CD8-positive, alpha-beta memory T cell (primary cell): ENCODE results near the gene MICAL3. TPM values are rescaled to one million over a fixed set of nuclear protein-coding genes. Genes with fewer than 3 reads are reported as not detected.

Experiments used
- CTCF ChIA-PET: fragments of 350-600 bp; sonication (Branson Sonifier 250); formaldehyde crosslinking; loops from one replicate; lab custom pipeline; 2021; ENCODE audit warnings: antibody characterized with exemption; lab: Charles Lee
- POLR2A ChIA-PET: fragments of 350-600 bp; sonication (Branson Sonifier 250); formaldehyde crosslinking; loops from one replicate; lab custom pipeline; 2021; ENCODE audit warnings: antibody characterized with exemption; lab: Charles Lee
- DNase-seq, 5 donors: peaks; one replicate each; pipeline versions ENCODE4 v3.0.0 to v3.0.0-alpha.2; 2020 to 2022; ENCODE audit warnings: mixed read lengths in 1 of 5
- H3K27ac ChIP-seq: one replicate; pipeline ENCODE4 v1.7.0; 2013; ENCODE audit warnings: low read depth, mild to moderate bottlenecking, low read length, moderate library complexity
- H3K27me3 ChIP-seq: 2 replicates; pipeline ENCODE4 v1.7.0; 2013; ENCODE audit warnings: low read length, mild to moderate bottlenecking; ENCODE audit not compliant: insufficient read depth, poor library complexity, severe bottlenecking
- H3K36me3 ChIP-seq: 2 replicates; pipeline ENCODE4 v1.7.0; 2013; ENCODE audit warnings: mild to moderate bottlenecking, low read length, moderate library complexity; ENCODE audit not compliant: insufficient read depth
- H3K4me1 ChIP-seq: 2 replicates; pipeline ENCODE4 v1.7.0; 2013; ENCODE audit warnings: mild to moderate bottlenecking, low read length, moderate library complexity; ENCODE audit not compliant: insufficient read depth
- H3K4me3 ChIP-seq: 2 replicates; pipeline ENCODE4 v1.7.0; 2013; ENCODE audit warnings: mild to moderate bottlenecking, low read length
- H3K9me3 ChIP-seq: 2 replicates; pipeline ENCODE4 v1.7.0; 2013; ENCODE audit warnings: mild to moderate bottlenecking, low read length
- H3K27ac Mint-ChIP-seq, 8 donors: one replicate each; pipeline ENCODE4 v1.8.0; 2020 to 2021; ENCODE audit warnings: mixed read lengths in 8 of 8, mild to moderate bottlenecking in 6 of 8, inconsistent platforms in 3 of 8, moderate library complexity in 3 of 8
- H3K27me3 Mint-ChIP-seq, 2 donors: one replicate each; pipeline ENCODE4 v1.8.0; 2020 to 2021; ENCODE audit warnings: mixed read lengths in 2 of 2, mild to moderate bottlenecking in 1 of 2, moderate library complexity in 1 of 2
- H3K36me3 Mint-ChIP-seq, 3 donors: one replicate each; pipeline ENCODE4 v1.8.0; 2020 to 2021; ENCODE audit warnings: mixed read lengths in 3 of 3, inconsistent platforms in 1 of 3, mild to moderate bottlenecking in 1 of 3
- H3K4me1 Mint-ChIP-seq, 3 donors: one replicate each; pipeline ENCODE4 v1.8.0; 2020 to 2021; ENCODE audit warnings: mixed read lengths in 3 of 3, inconsistent platforms in 1 of 3, mild to moderate bottlenecking in 1 of 3
- H3K4me3 Mint-ChIP-seq, 7 donors: one replicate each; pipeline ENCODE4 v1.8.0; 2020 to 2021; ENCODE audit warnings: mixed read lengths in 7 of 7, mild to moderate bottlenecking in 6 of 7, moderate library complexity in 4 of 7, inconsistent platforms in 2 of 7
- H3K9me3 Mint-ChIP-seq, 5 donors: one replicate each; pipeline ENCODE4 v1.8.0; 2020 to 2022; ENCODE audit warnings: mixed read lengths in 5 of 5, mild to moderate bottlenecking in 3 of 5, moderate library complexity in 2 of 5, inconsistent platforms in 1 of 5
- polyA plus RNA-seq: library from polyadenylated mRNA; unstranded; fragments of 300-500 nt; fragmentation: Illumina TruSeq; gene quantifications from one replicate; pipeline ENCODE4 v1.2.3, GENCODE V29; 2021
- total RNA-seq, 2 experiments: library from RNA; stranded (reverse); gene quantifications; one replicate each; pipeline ENCODE4 v1.2.3, GENCODE V29; 2021

MICAL3 gene
- total and polyA plus RNA-seq, 3 experiments from 2014 or later = 1.7 to 51.9 (median 51.7) TPM

DNA sequence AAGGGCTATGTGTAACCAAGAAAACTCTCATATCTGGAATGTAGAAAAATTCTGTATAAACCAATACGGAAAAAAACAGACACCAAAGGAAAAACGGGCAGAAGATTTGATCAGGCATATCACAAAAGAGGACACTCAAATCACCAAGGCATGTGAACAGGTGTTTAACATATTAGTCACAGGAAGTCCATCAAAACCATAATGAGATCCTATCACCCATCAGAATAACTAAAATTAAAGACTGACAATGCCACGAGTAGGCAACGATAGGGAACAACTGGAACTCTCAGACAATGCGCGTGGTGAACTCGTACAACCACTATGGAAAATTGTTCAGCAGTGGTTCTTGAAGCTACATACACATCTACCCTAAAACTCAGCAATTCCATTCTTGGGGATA, 94.5 kb downstream of the MICAL3 start:
- ChIA-PET CTCF (interaction anchor here (0.9 kb wide), 1 partner anchor 14 kb away, joined by 3 read pairs; no protein-coding TSS in a partner anchor), POLR2A (no interaction called here)
- Histone ChIP-seq H3K36me3 (no peaks in the 10 kb centered on the region), H3K4me3 (no peak overlapping the region), H3K27ac (no peak overlapping the region), H3K9me3 (no peaks in the 10 kb centered on the region), H3K4me1 (no peaks in the 10 kb centered on the region), H3K27me3 (no peaks in the 10 kb centered on the region)
- DNase-seq = no peak
- Mint-ChIP-seq H3K9me3 (no peaks in the 10 kb centered on the region), H3K27ac (no peak overlapping the region), H3K27me3 (peaks cover 0 to 2% of the 10 kb centered on the region in 2 donors), H3K4me1 (peaks cover 15 to 59% (median 23%) of the 10 kb centered on the region in 3 donors), H3K4me3 (no peak overlapping the region), H3K36me3 (no peaks in the 10 kb centered on the region)

DNA sequence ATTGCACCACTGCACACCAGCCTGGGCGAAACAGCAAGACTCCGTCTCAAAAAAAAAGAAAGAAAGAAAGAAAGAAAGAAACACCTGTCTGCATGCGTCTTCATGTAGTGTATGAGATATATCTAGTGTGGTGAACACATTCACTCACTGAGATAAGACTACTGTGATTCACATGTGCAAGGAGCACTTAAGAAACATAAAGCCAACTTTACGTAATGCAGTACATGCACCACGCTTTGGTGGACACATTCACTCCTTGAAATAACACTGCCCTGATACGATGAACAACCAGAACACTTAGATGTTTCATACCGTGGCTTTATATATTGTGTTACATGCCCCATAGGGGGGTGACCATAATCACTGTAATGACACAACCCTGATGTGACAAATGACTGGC, 96.0 kb downstream of the MICAL3 start:
- Mint-ChIP-seq H3K9me3 (no peaks in the 10 kb centered on the region), H3K4me1 (peaks cover 15 to 53% (median 19%) of the 10 kb centered on the region in 3 donors), H3K27me3 (peaks cover 0 to 2% of the 10 kb centered on the region in 2 donors), H3K27ac (no peak overlapping the region), H3K4me3 (no peak overlapping the region), H3K36me3 (peaks cover 0 to 2% (median 0%) of the 10 kb centered on the region in 3 donors)
- no peak for DNase-seq
- H3K4me3 ChIP-seq = no peak overlapping the region
- H3K27me3 ChIP-seq = no peaks in the 10 kb centered on the region
- H3K36me3 ChIP-seq = no peaks in the 10 kb centered on the region
- no peaks in the 10 kb centered on the region for H3K9me3 ChIP-seq
- ChIA-PET CTCF (no interaction called here), POLR2A (no interaction called here)
- no peaks in the 10 kb centered on the region for H3K4me1 ChIP-seq
- no peak overlapping the region for H3K27ac ChIP-seq

DNA sequence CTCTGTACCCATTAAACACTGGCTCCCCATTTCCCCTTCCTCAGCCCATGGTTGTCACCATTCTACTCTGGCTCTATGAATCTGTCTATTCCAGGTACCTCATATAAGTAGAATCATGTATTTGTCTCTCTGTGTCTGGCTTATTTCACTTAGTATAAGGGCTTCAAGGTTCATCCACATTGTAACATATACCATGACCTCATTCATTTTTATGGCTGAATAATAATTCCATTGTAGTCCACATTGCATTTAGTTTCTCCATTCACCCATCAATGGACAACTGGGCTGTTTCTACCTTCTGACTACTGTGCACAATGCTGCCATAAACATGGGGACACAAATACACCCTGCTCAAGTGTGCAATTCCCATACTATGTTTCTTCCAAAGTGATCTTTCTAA, 97.3 kb downstream of the MICAL3 start:
- CTCF ChIA-PET = no interaction called here
- H3K27ac Mint-ChIP-seq = peak overlapping the region in 1 of 8 donors; percentile 83
- peaks cover 0 to 2% (median 0%) of the 10 kb centered on the region in 3 donors for H3K36me3 Mint-ChIP-seq
- H3K4me1 ChIP-seq = no peaks in the 10 kb centered on the region
- H3K27me3 ChIP-seq = no peaks in the 10 kb centered on the region
- no peaks in the 10 kb centered on the region for H3K9me3 Mint-ChIP-seq
- H3K9me3 ChIP-seq = no peaks in the 10 kb centered on the region
- peaks cover 8 to 48% (median 13%) of the 10 kb centered on the region in 3 donors for H3K4me1 Mint-ChIP-seq
- no peak for DNase-seq
- H3K4me3 Mint-ChIP-seq = no peak overlapping the region
- POLR2A ChIA-PET = no interaction called here
- no peak overlapping the region for H3K4me3 ChIP-seq
- H3K27me3 Mint-ChIP-seq = peaks cover 0 to 4% of the 10 kb centered on the region in 2 donors
- no peaks in the 10 kb centered on the region for H3K36me3 ChIP-seq
- no peak overlapping the region for H3K27ac ChIP-seq

DNA sequence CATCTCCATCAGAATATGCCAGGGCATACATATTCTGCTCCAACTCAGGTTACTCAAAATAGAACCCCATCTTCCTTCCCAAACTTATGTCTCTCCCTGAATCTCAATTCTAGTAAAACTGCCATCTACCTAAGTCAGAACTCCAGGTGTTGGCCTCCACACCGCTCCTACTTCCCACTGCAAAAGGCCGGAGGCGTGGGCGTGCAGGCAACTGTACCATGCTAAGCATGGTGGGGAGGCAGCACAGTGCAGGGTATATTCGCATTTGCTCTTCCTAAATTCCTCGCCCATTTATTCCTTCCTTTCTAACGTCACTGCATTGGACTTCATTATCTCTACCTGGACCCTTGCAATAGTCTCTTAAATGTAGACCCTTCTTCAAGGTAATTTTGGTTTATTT, 97.8 kb downstream of the MICAL3 start:
- Histone ChIP-seq H3K9me3 (no peaks in the 10 kb centered on the region), H3K27ac (no peak overlapping the region), H3K4me1 (no peaks in the 10 kb centered on the region), H3K27me3 (no peaks in the 10 kb centered on the region), H3K36me3 (no peaks in the 10 kb centered on the region), H3K4me3 (no peak overlapping the region)
- POLR2A ChIA-PET = no interaction called here
- H3K4me3 Mint-ChIP-seq = no peak overlapping the region
- CTCF ChIA-PET = no interaction called here
- H3K9me3 Mint-ChIP-seq = no peaks in the 10 kb centered on the region
- peaks cover 0 to 4% of the 10 kb centered on the region in 2 donors for H3K27me3 Mint-ChIP-seq
- no peak for DNase-seq
- peaks cover 5 to 49% (median 13%) of the 10 kb centered on the region in 3 donors for H3K4me1 Mint-ChIP-seq
- H3K27ac Mint-ChIP-seq = peak overlapping the region in 1 of 8 donors; percentile 32
- peaks cover 0 to 2% (median 0%) of the 10 kb centered on the region in 3 donors for H3K36me3 Mint-ChIP-seq

DNA sequence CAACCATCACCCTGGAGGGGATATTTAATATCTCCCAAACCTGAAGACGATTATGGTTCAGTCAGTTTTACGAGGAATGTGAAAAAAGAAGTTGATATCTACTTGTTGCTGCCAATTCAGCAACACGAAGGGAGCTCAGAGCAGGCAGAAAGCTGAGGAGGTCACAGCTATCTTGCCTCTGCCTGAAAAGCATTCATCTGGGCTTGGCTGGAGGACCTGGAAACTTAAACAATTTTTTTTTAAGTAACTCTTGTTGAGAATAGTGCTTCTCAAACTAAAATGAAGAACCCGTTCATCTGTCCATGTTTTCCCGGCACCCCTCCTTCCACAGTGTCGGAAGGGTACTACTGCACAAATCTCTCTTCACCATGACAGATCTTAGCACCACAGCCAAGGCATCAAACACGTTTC, 98.9 kb downstream of the MICAL3 start:
- Histone ChIP-seq H3K9me3 (no peaks in the 10 kb centered on the region), H3K36me3 (no peaks in the 10 kb centered on the region), H3K4me1 (no peaks in the 10 kb centered on the region), H3K27ac (no peak overlapping the region), H3K27me3 (no peaks in the 10 kb centered on the region), H3K4me3 (no peak overlapping the region)
- Mint-ChIP-seq H3K27ac (no peak overlapping the region), H3K4me3 (no peak overlapping the region), H3K9me3 (no peaks in the 10 kb centered on the region), H3K4me1 (peaks cover 13 to 60% (median 23%) of the 10 kb centered on the region in 3 donors), H3K27me3 (peaks cover 0 to 4% of the 10 kb centered on the region in 2 donors), H3K36me3 (peaks cover 0 to 2% (median 0%) of the 10 kb centered on the region in 3 donors)
- POLR2A ChIA-PET = no interaction called here
- CTCF ChIA-PET = no interaction called here
- DNase-seq = no peak

DNA sequence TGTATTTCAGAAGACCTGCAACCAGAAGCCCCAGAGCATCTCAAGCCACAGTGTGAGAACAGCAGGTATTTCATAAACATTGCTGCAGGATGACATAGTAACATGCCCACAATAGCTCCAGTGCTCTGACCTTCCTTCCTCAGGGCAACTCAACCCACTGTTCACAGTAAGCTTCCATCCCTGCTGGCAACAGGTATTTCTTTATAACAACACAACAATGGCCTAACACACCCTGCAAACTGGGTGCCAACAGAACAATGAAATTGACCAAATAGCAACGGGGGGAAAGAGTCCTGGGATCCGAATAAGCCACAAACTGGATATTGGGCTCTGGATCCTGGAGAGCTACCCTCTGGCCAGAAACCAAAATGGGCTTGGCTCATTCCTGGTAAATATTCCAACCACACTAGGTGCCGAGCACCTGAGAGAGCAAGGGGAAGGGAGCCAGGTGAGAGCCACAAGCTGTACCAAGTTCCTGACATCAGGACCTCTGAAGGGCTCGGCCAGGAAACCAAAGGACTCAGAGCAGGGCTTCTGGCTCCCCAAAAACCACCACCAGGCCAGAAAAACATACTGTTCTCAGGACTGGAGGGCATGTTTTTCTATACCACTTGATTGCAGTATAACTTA, 99.5 kb downstream of the MICAL3 start:
- Histone ChIP-seq H3K27ac (no peak overlapping the region), H3K27me3 (no peaks in the 10 kb centered on the region), H3K4me3 (no peak overlapping the region), H3K36me3 (no peaks in the 10 kb centered on the region), H3K9me3 (no peaks in the 10 kb centered on the region), H3K4me1 (no peaks in the 10 kb centered on the region)
- H3K36me3 Mint-ChIP-seq = peaks cover 0 to 2% (median 0%) of the 10 kb centered on the region in 3 donors
- DNase-seq = no peak
- peak overlapping the region in 1 of 8 donors; percentile 46 for H3K27ac Mint-ChIP-seq
- no peak overlapping the region for H3K4me3 Mint-ChIP-seq
- H3K9me3 Mint-ChIP-seq = no peaks in the 10 kb centered on the region
- peaks cover 18 to 61% (median 22%) of the 10 kb centered on the region in 3 donors for H3K4me1 Mint-ChIP-seq
- POLR2A ChIA-PET = no interaction called here
- CTCF ChIA-PET = no interaction called here
- peaks cover 0 to 4% of the 10 kb centered on the region in 2 donors for H3K27me3 Mint-ChIP-seq

DNA sequence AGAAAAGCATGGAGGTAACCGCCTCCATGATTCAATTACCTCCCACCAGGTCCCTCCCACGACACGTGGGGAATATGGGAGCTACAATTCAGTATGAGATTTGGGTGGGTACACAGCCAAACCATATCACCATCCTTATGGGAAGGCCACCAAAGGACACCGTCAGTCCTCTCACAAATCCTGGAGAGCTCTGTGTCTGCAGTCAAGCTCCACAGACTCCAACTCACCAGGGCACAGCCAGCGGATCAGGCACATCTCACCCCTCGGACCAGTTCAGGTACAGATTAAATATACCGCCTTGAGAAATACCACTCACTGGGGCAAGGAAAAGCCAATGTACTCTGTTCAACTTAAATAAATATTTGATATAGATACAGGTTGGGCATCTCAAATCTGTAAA, 100.3 kb downstream of the MICAL3 start:
- Histone ChIP-seq H3K4me1 (no peaks in the 10 kb centered on the region), H3K27ac (no peak overlapping the region), H3K36me3 (no peaks in the 10 kb centered on the region), H3K4me3 (no peak overlapping the region), H3K9me3 (no peaks in the 10 kb centered on the region), H3K27me3 (no peaks in the 10 kb centered on the region)
- Mint-ChIP-seq H3K9me3 (no peaks in the 10 kb centered on the region), H3K27ac (peak overlapping the region in 1 of 8 donors; percentile 33), H3K27me3 (peaks cover 0 to 4% of the 10 kb centered on the region in 2 donors), H3K36me3 (peaks cover 0 to 2% (median 0%) of the 10 kb centered on the region in 3 donors), H3K4me3 (no peak overlapping the region), H3K4me1 (peaks cover 22 to 68% (median 23%) of the 10 kb centered on the region in 3 donors)
- ChIA-PET POLR2A (no interaction called here), CTCF (no interaction called here)
- no peak for DNase-seq

DNA sequence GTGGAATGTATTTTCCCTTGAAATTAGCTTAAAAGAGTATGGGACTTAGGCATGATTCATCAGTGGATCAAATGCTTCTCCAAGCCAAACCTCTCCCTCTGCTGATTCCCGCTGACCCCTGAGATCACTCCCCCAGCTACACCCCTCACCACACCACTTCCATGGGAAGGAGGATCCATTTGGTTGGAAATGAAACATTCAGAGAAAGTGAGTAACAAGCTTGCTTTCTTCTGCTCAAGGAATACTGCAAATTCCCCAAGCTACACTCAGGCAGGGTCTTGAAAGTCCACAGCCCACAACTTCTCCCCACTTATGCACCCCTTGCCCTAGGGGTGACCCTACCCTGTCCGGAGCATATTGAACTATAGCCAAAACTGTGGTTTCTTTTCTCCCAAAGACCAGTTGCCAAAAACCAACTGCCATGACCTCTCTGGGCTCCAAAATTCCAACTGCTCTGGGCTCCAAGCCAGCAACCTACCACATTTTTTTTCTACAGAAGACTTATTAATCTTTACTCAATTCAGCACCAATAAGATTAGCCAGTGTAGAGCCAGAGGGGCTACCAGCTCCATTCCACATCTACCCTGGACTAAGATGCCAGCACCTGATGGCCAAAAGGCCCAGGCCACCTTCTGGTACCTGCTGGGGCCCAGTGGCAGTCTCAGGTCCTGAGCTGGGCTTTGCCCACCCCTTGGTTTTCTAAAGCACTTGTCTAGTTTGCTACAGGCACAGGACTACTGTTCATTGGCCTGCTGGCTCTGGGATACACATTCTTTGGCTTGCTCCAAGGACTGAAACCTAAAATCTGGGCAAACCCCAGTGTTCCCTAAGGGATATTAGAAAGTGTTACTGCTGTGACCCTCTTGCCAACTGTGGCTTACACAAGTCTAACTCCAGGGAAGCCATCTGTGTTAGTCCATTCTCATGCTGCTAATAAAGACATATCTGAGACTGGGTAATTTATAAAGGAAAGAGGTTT, 101.1 kb downstream of the MICAL3 start:
- H3K27me3 Mint-ChIP-seq = peaks cover 0 to 4% of the 10 kb centered on the region in 2 donors
- H3K36me3 ChIP-seq = no peaks in the 10 kb centered on the region
- no peaks in the 10 kb centered on the region for H3K27me3 ChIP-seq
- no peak for DNase-seq
- POLR2A ChIA-PET = no interaction called here
- CTCF ChIA-PET = no interaction called here
- H3K4me3 Mint-ChIP-seq = no peak overlapping the region
- peaks cover 22 to 69% (median 23%) of the 10 kb centered on the region in 3 donors for H3K4me1 Mint-ChIP-seq
- H3K4me3 ChIP-seq = no peak overlapping the region
- H3K9me3 ChIP-seq = no peaks in the 10 kb centered on the region
- peaks cover 0 to 2% (median 0%) of the 10 kb centered on the region in 3 donors for H3K36me3 Mint-ChIP-seq
- H3K4me1 ChIP-seq = no peaks in the 10 kb centered on the region
- H3K27ac ChIP-seq = no peak overlapping the region
- H3K9me3 Mint-ChIP-seq = no peaks in the 10 kb centered on the region
- H3K27ac Mint-ChIP-seq = peak overlapping the region in 1 of 8 donors; percentile 68
